ENCODE data around the gene CDH4.

Gene CDH4

DNA sequence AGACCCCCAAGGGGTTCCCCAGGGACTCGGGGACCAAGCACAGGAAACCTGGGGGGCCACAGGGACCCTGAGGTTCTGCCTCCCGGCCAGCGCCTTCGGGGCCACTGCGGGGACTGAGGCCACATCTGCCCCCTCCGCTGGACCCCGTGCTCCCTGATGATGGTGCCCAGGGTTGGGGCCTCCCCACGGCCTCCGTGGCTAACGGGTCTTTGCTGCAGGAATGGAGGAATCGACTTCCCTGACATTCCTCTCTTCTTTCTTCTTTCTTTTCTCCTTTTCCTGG lies 483.4 kb downstream of the CDH4 start:
- H3K27ac ChIP-seq, result no peak overlapping the region
- TF ChIP-seq, protein P1, sequence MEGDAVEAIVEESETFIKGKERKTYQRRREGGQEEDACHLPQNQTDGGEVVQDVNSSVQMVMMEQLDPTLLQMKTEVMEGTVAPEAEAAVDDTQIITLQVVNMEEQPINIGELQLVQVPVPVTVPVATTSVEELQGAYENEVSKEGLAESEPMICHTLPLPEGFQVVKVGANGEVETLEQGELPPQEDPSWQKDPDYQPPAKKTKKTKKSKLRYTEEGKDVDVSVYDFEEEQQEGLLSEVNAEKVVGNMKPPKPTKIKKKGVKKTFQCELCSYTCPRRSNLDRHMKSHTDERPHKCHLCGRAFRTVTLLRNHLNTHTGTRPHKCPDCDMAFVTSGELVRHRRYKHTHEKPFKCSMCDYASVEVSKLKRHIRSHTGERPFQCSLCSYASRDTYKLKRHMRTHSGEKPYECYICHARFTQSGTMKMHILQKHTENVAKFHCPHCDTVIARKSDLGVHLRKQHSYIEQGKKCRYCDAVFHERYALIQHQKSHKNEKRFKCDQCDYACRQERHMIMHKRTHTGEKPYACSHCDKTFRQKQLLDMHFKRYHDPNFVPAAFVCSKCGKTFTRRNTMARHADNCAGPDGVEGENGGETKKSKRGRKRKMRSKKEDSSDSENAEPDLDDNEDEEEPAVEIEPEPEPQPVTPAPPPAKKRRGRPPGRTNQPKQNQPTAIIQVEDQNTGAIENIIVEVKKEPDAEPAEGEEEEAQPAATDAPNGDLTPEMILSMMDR (IDR thresholded peaks at IDR 0.05), result no peak
- no peak for TF ChIP-seq ZFX (IDR thresholded peaks at IDR 0.05; ENCODE audit: borderline replicate concordance)

- TF ChIP-seq, protein P1 (IDR thresholded peaks at IDR 0.05), result no peak
- no peak for TF ChIP-seq ZFX (IDR thresholded peaks at IDR 0.05; ENCODE audit: borderline replicate concordance)
- H3K27ac ChIP-seq, result no peak overlapping the region
Measured at GRCh38 chr20:61736001-61736635, 484.1 kb downstream of the CDH4 start.

DNA sequence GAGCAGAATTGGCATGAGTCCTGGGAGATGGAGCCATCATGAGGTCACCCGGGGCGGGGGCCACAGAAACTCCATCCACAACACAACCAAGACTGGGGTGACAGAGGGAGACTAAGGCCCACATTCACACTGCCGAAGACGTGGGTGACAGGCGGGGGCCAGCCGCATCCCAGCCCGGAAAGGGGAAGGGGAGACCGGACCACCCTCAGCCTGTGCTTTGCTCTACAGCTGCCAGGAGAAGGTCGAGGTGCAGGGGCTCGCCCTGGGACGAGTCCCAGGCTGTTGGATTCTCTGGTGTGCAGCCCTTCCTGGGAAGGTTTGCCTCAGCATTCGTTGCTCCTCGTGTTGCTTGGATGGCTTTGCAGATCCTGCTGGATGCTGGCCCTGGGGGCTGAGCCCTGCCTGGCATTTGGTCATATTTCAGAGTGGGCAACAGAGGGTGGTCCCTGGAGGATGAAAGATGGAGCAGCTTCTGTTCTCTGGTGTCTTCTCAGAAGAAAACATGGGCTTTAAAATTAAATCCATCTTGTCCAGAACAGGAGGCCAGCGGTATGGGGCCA lies 484.8 kb downstream of the CDH4 start:
- TF ChIP-seq, protein P1 (IDR thresholded peaks at IDR 0.05), result no peak
- TF ChIP-seq ZFX (IDR thresholded peaks at IDR 0.05; ENCODE audit: borderline replicate concordance), result no peak
- H3K27ac ChIP-seq, result no peak overlapping the region

GRCh38 chr20:61737346-61737745 lies 485.3 kb downstream of the CDH4 start:
- TF ChIP-seq, protein P1 (IDR thresholded peaks at IDR 0.05), result no peak
- no peak for TF ChIP-seq ZFX (IDR thresholded peaks at IDR 0.05; ENCODE audit: borderline replicate concordance)
- H3K27ac ChIP-seq, result no peak overlapping the region

- no peak overlapping the region for H3K27ac ChIP-seq
- TF ChIP-seq ZFX (IDR thresholded peaks at IDR 0.05; ENCODE audit: borderline replicate concordance), result no peak
- TF ChIP-seq, protein P1 (IDR thresholded peaks at IDR 0.05), result no peak
Measured at GRCh38 chr20:61737812-61738443, 485.9 kb downstream of the CDH4 start.

GRCh38 chr20:61738601-61739069 lies 486.6 kb downstream of the CDH4 start:
- TF ChIP-seq, protein P1 (IDR thresholded peaks at IDR 0.05), result no peak
- no peak for TF ChIP-seq ZFX (IDR thresholded peaks at IDR 0.05; ENCODE audit: borderline replicate concordance)
- no peak overlapping the region for H3K27ac ChIP-seq
